ENCODE results near the gene RPL38.

DNA sequence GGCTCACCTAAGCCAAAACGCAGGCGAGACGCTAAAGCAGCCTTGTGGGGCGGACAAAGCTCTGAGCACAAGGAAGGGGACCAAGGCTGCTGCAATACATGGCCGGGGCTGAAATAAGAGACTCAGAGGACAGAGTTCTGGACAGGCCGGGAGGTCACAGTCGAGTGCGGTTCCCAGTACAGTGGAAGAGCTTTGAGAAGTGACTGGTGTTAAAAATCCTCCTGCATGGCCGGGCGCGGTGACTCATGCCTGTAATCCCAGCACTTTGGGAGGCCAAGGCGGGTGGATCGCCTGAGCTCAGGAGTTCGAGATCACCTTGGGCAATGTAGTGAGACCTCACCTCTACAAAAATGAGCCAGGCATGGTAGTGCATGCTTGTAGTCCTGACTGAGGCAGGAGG lies 20.4 kb downstream of the RPL38 start:
- TF ChIP-seq CTCF (IDR thresholded peaks at IDR 0.05; ENCODE audit: insufficient read depth, low read depth, low read length) (no peak), EZH2 (IDR thresholded peaks at IDR 0.05; ENCODE audit: insufficient read depth, low read length) (no peak)
